ENCODE measurements around the gene DGCR6. TPM values are rescaled to one million over a fixed set of nuclear protein-coding genes. Genes with fewer than 3 reads are reported as not detected.

The DGCR6 gene
- total and polyA plus RNA-seq, 2 of the 4 experiments (the other 2 are of a cell fraction): 0.54 to 0.58 TPM

GRCh38 chr22:18925368-18926064, 19.4 kb downstream of the DGCR6 start:
- H3K79me1 ChIP-seq (ENCODE audit: low read depth in 1 of 2, low read length in 2 of 2): no peaks in the 10 kb centered on the region
- no peak overlapping the region for H2BK20ac ChIP-seq (ENCODE audit: low read depth, low read length)
- H4K5ac ChIP-seq (ENCODE audit: low read depth, low read length): no peak overlapping the region
- POLR2A ChIA-PET (ENCODE audit: unreplicated experiment): no interaction called here
- H3K4me2 ChIP-seq (ENCODE audit: low read depth, low read length): no peak overlapping the region
- H2BK15ac ChIP-seq (ENCODE audit: low read depth, low read length): no peak overlapping the region
- no peak for ATAC-seq (ENCODE audit: low read depth)
- H3K23ac ChIP-seq (ENCODE audit: low read depth, low read length): no peak overlapping the region
- no peak overlapping the region for H3K18ac ChIP-seq (ENCODE audit: low read depth, low read length)
- no TSS peak for BruUV-seq (replicated peaks)
- H2BK120ac ChIP-seq (ENCODE audit: low read depth, low read length): no peak overlapping the region
- H3K4ac ChIP-seq (ENCODE audit: low read depth, low read length): no peak overlapping the region
- dilution Hi-C loops (cut with HindIII; ENCODE audit: low sequenced_read_pairs, unreplicated experiment) (no loop called here), intact Hi-C loops (cut with micrococcal nuclease) (no loop called here), in situ Hi-C loops (cut with MboI; ENCODE audit: low sequenced_read_pairs) (no loop called here)
- H3K9me1 ChIP-seq (ENCODE audit: insufficient read depth, low read length): no peaks in the 10 kb centered on the region
- no peaks in the 10 kb centered on the region for H3K36me3 ChIP-seq (ENCODE audit: control insufficient read depth, insufficient read depth, low read length)
- no CpG with 5 or more reads among the region's 20 CpGs for WGBS, 2 experiments (ENCODE audit: extremely low coverage in 2 of 2, insufficient read length in 1 of 2)
- no peak overlapping the region for H3K9ac ChIP-seq (ENCODE audit: low read depth, low read length)
- no peak for DNase-seq
- no peak for TF ChIP-seq FOS (IDR thresholded peaks at IDR 0.05; ENCODE audit: low read depth, low read length)
- no peak overlapping the region for H3K56ac ChIP-seq (ENCODE audit: extremely low read depth, insufficient read depth, low read length)
- H3K14ac ChIP-seq (replicated peaks; ENCODE audit: low read depth, low read length): no peak overlapping the region
- no peaks in the 10 kb centered on the region for H3K9me3 ChIP-seq (ENCODE audit: control insufficient read depth, insufficient read depth, low read length)
- H3K4me3 ChIP-seq (ENCODE audit: insufficient read depth, low read depth, low read length): no peak overlapping the region
- no peak overlapping the region for H4K91ac ChIP-seq (ENCODE audit: insufficient read depth, low read depth, low read length)
- H2AK9ac ChIP-seq (replicated peaks; ENCODE audit: low read depth, low read length, poor library complexity): no peak overlapping the region
- no peak overlapping the region for H3K27ac ChIP-seq (ENCODE audit: insufficient read depth, low read length)
- H2BK5ac ChIP-seq (ENCODE audit: low read depth, low read length, poor library complexity, severe bottlenecking): no peak overlapping the region
- H4K8ac ChIP-seq (ENCODE audit: low read depth in 2 of 2, low read length in 2 of 2): no peak overlapping the region
- no peaks in the 10 kb centered on the region for H3K27me3 ChIP-seq (ENCODE audit: control insufficient read depth, insufficient read depth, low read length)
- CTCF ChIA-PET: no interaction called here
- H4K20me1 ChIP-seq (ENCODE audit: insufficient read depth, low read length): no peaks in the 10 kb centered on the region
- H2AK5ac ChIP-seq (ENCODE audit: low read depth, low read length): no peak overlapping the region
- H3K4me1 ChIP-seq (ENCODE audit: control insufficient read depth, insufficient read depth, low read length): no peaks in the 10 kb centered on the region
- H2AFZ ChIP-seq (replicated peaks; ENCODE audit: low read length, poor library complexity): no peak overlapping the region
